ENCODE measurements around the gene IFNA6. TPM values are rescaled to one million over a fixed set of nuclear protein-coding genes. Genes with fewer than 3 reads are reported as not detected.

The IFNA6 gene
- total RNA-seq, 2 donors from 2014 or later = not detected

DNA sequence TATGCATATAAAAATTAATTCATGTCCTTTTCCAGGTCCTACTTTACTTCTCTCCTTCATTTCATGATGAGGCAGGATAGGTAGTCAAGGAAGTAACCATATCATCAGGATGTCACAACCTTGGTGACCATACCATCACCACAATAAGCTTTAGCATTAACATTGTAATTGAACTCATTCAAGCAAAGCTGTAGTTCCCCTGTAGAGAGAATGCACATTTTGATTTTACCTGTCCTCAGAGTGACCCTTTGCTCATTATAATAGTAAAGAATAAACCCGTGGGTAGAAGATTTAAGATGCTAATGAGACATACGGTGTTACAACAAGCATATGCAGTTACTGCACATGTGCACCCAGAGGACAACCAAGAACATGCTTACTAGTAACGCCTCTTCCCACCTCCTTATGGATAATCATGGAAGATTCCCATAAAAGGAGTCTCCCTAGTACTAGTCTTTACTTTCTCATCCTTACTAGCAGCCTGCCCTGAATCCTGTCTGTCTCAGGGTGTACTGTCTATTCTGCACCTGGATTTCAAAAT lies 2.2 kb downstream of the IFNA6 start:
- Mint-ChIP-seq H3K4me3 (no peak overlapping the region), H3K9me3 (no peaks in the 10 kb centered on the region), H3K4me1 (no peaks in the 10 kb centered on the region), H3K27ac (no peak overlapping the region), H3K27me3 (peaks cover 36% of the 10 kb centered on the region), H3K36me3 (ENCODE audit: low read depth) (no peaks in the 10 kb centered on the region)
- no peak for ATAC-seq (replicated peaks)

DNA sequence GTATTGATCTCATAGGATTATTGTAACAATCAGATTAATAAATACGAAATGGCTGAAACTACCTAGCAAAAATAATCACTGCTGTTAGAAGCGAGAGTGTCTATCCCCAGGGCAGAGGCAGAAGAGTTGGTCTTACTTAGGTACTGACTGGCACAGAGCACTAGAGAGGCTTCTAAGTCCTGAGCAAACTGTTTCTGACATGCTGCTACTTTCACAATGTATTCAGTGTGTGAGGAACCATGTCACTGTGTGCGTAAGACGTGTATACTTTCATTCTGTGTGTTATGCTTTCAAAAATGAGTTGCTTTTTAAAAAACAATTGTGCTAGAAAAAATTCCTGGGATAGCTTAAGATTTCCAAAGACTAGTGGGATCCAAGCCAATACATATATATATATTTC lies 10.0 kb downstream of the IFNA6 start:
- Mint-ChIP-seq H3K36me3 (ENCODE audit: low read depth) (no peaks in the 10 kb centered on the region), H3K9me3 (no peaks in the 10 kb centered on the region), H3K27me3 (peaks cover 40% of the 10 kb centered on the region), H3K4me1 (peaks cover 6% of the 10 kb centered on the region), H3K27ac (no peak overlapping the region), H3K4me3 (no peak overlapping the region)
- ATAC-seq (replicated peaks) = no peak

DNA sequence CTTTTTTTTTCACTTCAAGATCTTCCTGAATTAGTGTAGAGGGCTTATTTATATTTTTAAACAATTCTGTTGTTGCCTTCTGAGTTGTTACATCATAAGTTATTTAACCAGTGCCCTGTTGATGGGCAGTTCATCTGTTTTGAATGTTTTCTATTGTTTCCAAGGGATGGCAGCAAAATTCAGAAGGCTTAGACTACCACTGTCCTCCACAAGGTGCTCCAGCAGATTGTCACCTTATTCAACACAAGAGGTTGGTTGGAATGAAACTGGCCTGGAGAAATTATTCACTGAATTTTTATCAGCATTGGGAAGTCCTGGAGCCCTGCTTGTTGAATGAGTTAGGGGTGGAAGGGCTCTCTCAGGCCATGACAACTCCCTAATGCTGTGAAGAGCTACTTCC lies 14.2 kb downstream of the IFNA6 start:
- H3K4me3 Mint-ChIP-seq = peak overlapping the region; percentile 97
- peak overlapping the region; percentile 94 for H3K27ac Mint-ChIP-seq
- peaks cover 35% of the 10 kb centered on the region for H3K36me3 Mint-ChIP-seq (ENCODE audit: low read depth)
- H3K9me3 Mint-ChIP-seq = no peaks in the 10 kb centered on the region
- peaks cover 24% of the 10 kb centered on the region for H3K4me1 Mint-ChIP-seq
- ATAC-seq (replicated peaks) = no peak
- H3K27me3 Mint-ChIP-seq = peaks cover 10% of the 10 kb centered on the region

- H3K27ac Mint-ChIP-seq = peak within 1 kb of the TSS; percentile 94
- ATAC-seq (replicated peaks) = peak; percentile 91
- H3K27me3 Mint-ChIP-seq = peaks cover 4% of the 10 kb centered on the region
- no peaks in the 10 kb centered on the region for H3K9me3 Mint-ChIP-seq
- H3K36me3 Mint-ChIP-seq (ENCODE audit: low read depth) = peaks cover 49% of the 10 kb centered on the region
- H3K4me1 Mint-ChIP-seq = peaks cover 34% of the 10 kb centered on the region
- peak within 1 kb of the TSS; percentile 97 for H3K4me3 Mint-ChIP-seq
Measured at GRCh38 chr9:21334701-21335632, 15.7 kb downstream of the IFNA6 start, which contains the start of gene KLHL9. Gene KLHL9 (minus strand): TSS chr9:21335404. CDS start chr9:21334859, 545 bp downstream.

DNA sequence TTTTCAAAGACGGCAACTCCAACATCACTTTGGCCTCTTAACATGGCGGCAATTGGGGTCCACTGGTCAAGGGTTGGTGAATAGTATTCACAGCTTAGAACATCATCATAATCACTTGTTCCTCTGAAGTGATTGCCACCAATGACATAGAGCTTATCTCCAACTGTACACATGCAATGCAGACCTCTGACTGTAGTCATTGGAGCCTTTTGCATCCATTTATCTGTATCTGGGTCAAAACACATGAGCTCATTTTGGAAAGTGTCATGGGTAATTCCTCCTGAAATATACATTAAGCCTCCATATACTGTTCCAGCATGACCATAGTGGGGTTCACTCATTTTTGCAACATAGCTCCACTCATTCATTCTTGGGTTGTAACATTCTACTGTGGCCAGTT lies 17.5 kb downstream of the IFNA6 start:
- H3K9me3 Mint-ChIP-seq = no peaks in the 10 kb centered on the region
- peaks cover 58% of the 10 kb centered on the region for H3K36me3 Mint-ChIP-seq (ENCODE audit: low read depth)
- H3K4me1 Mint-ChIP-seq = peaks cover 34% of the 10 kb centered on the region
- no peak for ATAC-seq (replicated peaks)
- peaks cover 3% of the 10 kb centered on the region for H3K27me3 Mint-ChIP-seq
- H3K27ac Mint-ChIP-seq = peak overlapping the region; percentile 16
- peak overlapping the region; percentile 97 for H3K4me3 Mint-ChIP-seq

GRCh38 chr9:21331676-21332402 lies 18.8 kb downstream of the IFNA6 start:
- H3K27me3 Mint-ChIP-seq = no peaks in the 10 kb centered on the region
- H3K4me1 Mint-ChIP-seq = peaks cover 40% of the 10 kb centered on the region
- peaks cover 67% of the 10 kb centered on the region for H3K36me3 Mint-ChIP-seq (ENCODE audit: low read depth)
- H3K9me3 Mint-ChIP-seq = no peaks in the 10 kb centered on the region
- H3K4me3 Mint-ChIP-seq = peak overlapping the region; percentile 97
- H3K27ac Mint-ChIP-seq = no peak overlapping the region
- no peak for ATAC-seq (replicated peaks)

DNA sequence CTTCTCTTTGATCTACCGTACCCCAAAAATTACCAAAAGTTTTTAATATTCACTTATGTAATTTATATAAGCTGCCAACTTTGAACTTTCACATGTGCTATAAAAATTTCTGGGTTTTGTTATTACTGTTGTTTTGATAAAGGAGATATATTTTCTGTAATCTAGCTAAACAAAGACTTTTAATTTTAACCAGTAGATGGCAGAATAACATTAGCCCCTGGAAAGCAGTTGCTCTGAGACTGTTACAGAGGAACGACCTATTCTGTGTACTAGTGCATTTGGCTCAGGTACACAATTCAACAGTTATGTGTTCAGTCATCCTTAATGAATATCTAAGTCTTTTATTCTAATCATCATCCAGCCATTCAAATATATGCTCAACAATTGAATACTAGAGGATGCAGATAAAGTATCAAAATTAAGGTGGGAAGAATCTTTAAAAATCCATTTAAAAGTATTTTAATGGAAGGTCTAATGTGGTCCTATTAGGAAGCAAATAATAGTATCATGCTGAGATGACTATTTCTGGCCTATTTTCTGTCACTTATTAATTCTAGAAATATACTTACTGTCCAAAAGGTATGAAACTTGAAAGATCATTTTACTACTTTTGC lies 24.1 kb downstream of the IFNA6 start:
- Mint-ChIP-seq H3K27me3 (no peaks in the 10 kb centered on the region), H3K36me3 (ENCODE audit: low read depth) (peaks cover 81% of the 10 kb centered on the region), H3K27ac (peak overlapping the region; percentile 73), H3K4me1 (peaks cover 26% of the 10 kb centered on the region), H3K4me3 (peak overlapping the region; percentile 34), H3K9me3 (no peaks in the 10 kb centered on the region)
- ATAC-seq (replicated peaks) = peak; percentile 80

- peaks cover 69% of the 10 kb centered on the region for H3K36me3 Mint-ChIP-seq (ENCODE audit: low read depth)
- no peaks in the 10 kb centered on the region for H3K27me3 Mint-ChIP-seq
- H3K9me3 Mint-ChIP-seq = no peaks in the 10 kb centered on the region
- H3K27ac Mint-ChIP-seq = peak overlapping the region; percentile 16
- no peak for ATAC-seq (replicated peaks)
- H3K4me3 Mint-ChIP-seq = no peak overlapping the region
- H3K4me1 Mint-ChIP-seq = peaks cover 15% of the 10 kb centered on the region
Measured at GRCh38 chr9:21324047-21324446, 26.6 kb downstream of the IFNA6 start.

DNA sequence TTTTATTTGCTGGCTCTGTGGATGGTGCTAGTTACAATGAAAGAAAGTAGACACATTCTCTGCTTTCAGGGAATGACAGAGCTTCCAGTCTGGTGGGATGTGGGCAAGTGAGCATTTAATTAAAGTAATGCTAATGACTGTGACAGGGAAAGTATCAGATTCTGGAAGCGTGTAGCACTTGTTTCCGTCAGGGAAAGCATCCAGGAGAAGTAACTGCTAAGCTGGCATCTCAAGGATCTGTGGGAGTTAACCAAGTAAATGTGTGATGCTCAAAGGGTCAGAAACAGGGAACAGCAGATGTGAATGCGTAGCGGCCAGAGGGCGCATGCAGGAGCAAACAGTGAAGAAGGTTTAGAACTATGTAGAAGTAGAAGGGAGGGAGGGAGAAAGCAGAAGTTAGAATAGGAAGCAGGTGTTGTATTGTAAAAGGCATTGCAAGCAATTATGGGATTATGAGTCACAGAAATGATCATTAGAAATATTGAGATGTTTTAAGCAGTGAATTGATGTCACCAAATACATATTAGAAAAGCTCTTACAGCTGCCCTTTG lies 27.7 kb downstream of the IFNA6 start:
- Mint-ChIP-seq H3K9me3 (no peaks in the 10 kb centered on the region), H3K27ac (peak overlapping the region; percentile 68)
- no peak for ATAC-seq (replicated peaks)

DNA sequence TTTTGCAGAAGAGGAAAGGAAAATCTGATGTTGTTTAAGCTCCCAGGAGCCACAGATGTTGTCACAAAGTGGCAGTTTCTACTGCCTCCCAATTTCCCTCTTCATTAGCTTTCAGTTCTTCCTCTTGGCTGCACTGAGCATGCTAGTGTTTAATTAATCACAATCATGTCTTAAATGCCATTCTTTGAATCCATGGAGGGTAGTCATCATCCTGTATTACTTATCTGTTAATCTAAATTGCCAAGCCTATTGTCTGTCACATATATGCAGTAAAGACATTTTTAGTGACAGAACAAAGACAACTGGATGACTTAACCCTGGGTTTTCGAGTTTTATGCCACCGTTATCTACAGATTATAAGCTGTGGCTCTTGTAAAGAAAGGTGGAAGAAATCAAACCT lies 30.2 kb downstream of the IFNA6 start:
- Mint-ChIP-seq H3K27me3 (no peaks in the 10 kb centered on the region), H3K4me3 (no peak overlapping the region), H3K27ac (no peak overlapping the region), H3K9me3 (no peaks in the 10 kb centered on the region), H3K4me1 (peaks cover 5% of the 10 kb centered on the region), H3K36me3 (ENCODE audit: low read depth) (peaks cover 47% of the 10 kb centered on the region)
- no peak for ATAC-seq (replicated peaks)

More for the DNA sequence above, 27.7 kb downstream of the IFNA6 start:
- Mint-ChIP-seq H3K4me3 (no peak overlapping the region), H3K27me3 (no peaks in the 10 kb centered on the region), H3K36me3 (ENCODE audit: low read depth) (peaks cover 66% of the 10 kb centered on the region), H3K4me1 (peaks cover 19% of the 10 kb centered on the region)

- H3K36me3 Mint-ChIP-seq (ENCODE audit: low read depth) = peaks cover 25% of the 10 kb centered on the region
- peak; percentile 63 for ATAC-seq (replicated peaks)
- H3K27ac Mint-ChIP-seq = no peak overlapping the region
- no peaks in the 10 kb centered on the region for H3K9me3 Mint-ChIP-seq
- no peak overlapping the region for H3K4me3 Mint-ChIP-seq
- no peaks in the 10 kb centered on the region for H3K27me3 Mint-ChIP-seq
- peaks cover 4% of the 10 kb centered on the region for H3K4me1 Mint-ChIP-seq
Measured at GRCh38 chr9:21317956-21318923, 32.4 kb downstream of the IFNA6 start.

GRCh38 chr9:21316860-21317259 lies 33.8 kb downstream of the IFNA6 start:
- no peaks in the 10 kb centered on the region for H3K9me3 Mint-ChIP-seq
- ATAC-seq (replicated peaks) = no peak
- no peaks in the 10 kb centered on the region for H3K27me3 Mint-ChIP-seq
- no peak overlapping the region for H3K27ac Mint-ChIP-seq
- no peak overlapping the region for H3K4me3 Mint-ChIP-seq
- H3K4me1 Mint-ChIP-seq = peaks cover 4% of the 10 kb centered on the region
- peaks cover 13% of the 10 kb centered on the region for H3K36me3 Mint-ChIP-seq (ENCODE audit: low read depth)
